ACC112 (cell line): ENCODE results near the gene KLF11.
A peak's percentile ranks its signal among the peaks of the same experiment; 100 is the strongest.

Experiments used
- H2AFZ ChIP-seq: fragments of 200-600 bp; sonication (generic); one replicate; pipeline ENCODE4 v1.6.0; 2017; ENCODE audit warnings: antibody characterized with exemption, low read length; ENCODE audit not compliant: unreplicated experiment
- H3K27ac ChIP-seq: fragments of 200-600 bp; sonication (generic); 2 replicates; pipeline ENCODE4 v1.5.1; 2014; ENCODE audit warnings: low read depth, mild to moderate bottlenecking, antibody characterized with exemption, low read length, moderate library complexity
- H3K27me3 ChIP-seq: fragments of 200-600 bp; sonication (generic); 2 replicates; pipeline ENCODE4 v1.6.1; 2014; ENCODE audit warnings: mild to moderate bottlenecking, antibody characterized with exemption, low read length, moderate library complexity, mixed read lengths; ENCODE audit not compliant: insufficient read depth
- H3K36me3 ChIP-seq: fragments of 200-600 bp; sonication (generic); 2 replicates; pipeline ENCODE4 v1.6.1; 2016; ENCODE audit warnings: mild to moderate bottlenecking, antibody characterized with exemption, low read length, moderate library complexity, mixed read lengths; ENCODE audit not compliant: insufficient read depth
- H3K4me1 ChIP-seq: fragments of 200-600 bp; sonication (generic); one replicate; pipeline ENCODE4 v1.6.1; 2016; ENCODE audit warnings: low read length, mixed read lengths; ENCODE audit not compliant: insufficient read depth, unreplicated experiment, control insufficient read depth
- H3K4me3 ChIP-seq: fragments of 200-600 bp; sonication (generic); 2 replicates; pipeline ENCODE4 v1.5.1; 2014; ENCODE audit warnings: mild to moderate bottlenecking, low read depth, low read length
- H3K79me2 ChIP-seq: fragments of 200-600 bp; sonication (generic); one replicate; pipeline ENCODE4 v1.6.0; 2016; ENCODE audit warnings: low read length; ENCODE audit not compliant: control insufficient read depth, unreplicated experiment, insufficient read depth

KLF11 gene

DNA sequence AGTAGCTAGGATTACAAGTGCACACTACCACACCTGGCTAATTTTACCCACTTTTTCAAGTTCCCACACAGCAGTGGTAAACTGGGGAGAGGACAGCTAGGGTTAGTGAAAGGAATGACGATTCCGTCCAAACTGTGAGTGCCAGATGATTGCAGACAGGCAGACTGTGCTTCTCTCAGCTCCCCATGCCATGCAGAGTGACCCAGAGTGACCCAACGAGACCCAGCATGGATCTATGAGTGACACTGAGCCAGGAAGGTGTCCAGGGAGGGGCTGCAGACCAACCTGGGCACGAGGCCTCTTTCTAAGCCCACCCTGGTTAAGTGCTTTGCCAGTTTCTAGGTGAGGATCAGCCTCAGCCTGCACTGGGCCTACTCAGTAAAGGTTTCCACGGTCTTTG is 7.7 kb upstream of the KLF11 start:
- Histone ChIP-seq H2AFZ (no peak overlapping the region), H3K4me3 (no peak overlapping the region), H3K27ac (no peak overlapping the region), H3K36me3 (no peaks in the 10 kb centered on the region), H3K79me2 (no peaks in the 10 kb centered on the region), H3K27me3 (no peaks in the 10 kb centered on the region), H3K4me1 (peaks cover 28% of the 10 kb centered on the region)

- peak overlapping the region; percentile 60 for H3K27ac ChIP-seq
- H3K27me3 ChIP-seq, result no peaks in the 10 kb centered on the region
- peak overlapping the region; percentile 26 for H2AFZ ChIP-seq
- H3K4me3 ChIP-seq, result peak overlapping the region; percentile 11; the same call in 1 of the 2 replicates
- peaks cover 28% of the 10 kb centered on the region for H3K4me1 ChIP-seq
- H3K36me3 ChIP-seq, result no peaks in the 10 kb centered on the region
- no peaks in the 10 kb centered on the region for H3K79me2 ChIP-seq
Observed at GRCh38 chr2:10036095-10036884, 7.1 kb upstream of the KLF11 start.

DNA sequence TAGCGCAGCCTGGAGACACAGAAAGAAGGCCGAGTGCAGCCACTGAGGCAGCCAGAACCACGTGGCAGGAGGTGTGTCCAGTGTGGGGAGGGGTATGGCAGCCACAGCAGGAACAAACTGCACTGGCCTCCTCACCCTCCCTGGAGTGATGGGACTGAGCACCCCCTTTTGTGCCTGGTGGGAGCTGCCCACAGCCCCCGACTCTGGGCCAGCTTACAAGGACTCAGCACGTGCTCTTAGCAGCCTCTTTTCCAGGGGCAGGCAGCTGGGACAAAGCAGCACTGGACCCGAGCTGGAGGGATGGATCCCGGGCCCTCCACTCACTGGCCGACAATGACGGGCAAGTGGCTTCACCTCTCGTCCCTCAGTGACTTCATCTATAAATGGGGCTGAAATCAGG is 5.2 kb upstream of the KLF11 start:
- Histone ChIP-seq H3K79me2 (no peaks in the 10 kb centered on the region), H3K27ac (no peak overlapping the region), H3K4me3 (no peak overlapping the region), H3K27me3 (no peaks in the 10 kb centered on the region), H3K4me1 (peaks cover 28% of the 10 kb centered on the region), H3K36me3 (no peaks in the 10 kb centered on the region), H2AFZ (no peak overlapping the region)

GRCh38 chr2:10038716-10039115 is 4.6 kb upstream of the KLF11 start:
- H3K27ac ChIP-seq, result no peak overlapping the region
- no peak overlapping the region for H2AFZ ChIP-seq
- no peaks in the 10 kb centered on the region for H3K36me3 ChIP-seq
- H3K79me2 ChIP-seq, result no peaks in the 10 kb centered on the region
- H3K27me3 ChIP-seq, result no peaks in the 10 kb centered on the region
- no peak overlapping the region for H3K4me3 ChIP-seq
- peaks cover 28% of the 10 kb centered on the region for H3K4me1 ChIP-seq

DNA sequence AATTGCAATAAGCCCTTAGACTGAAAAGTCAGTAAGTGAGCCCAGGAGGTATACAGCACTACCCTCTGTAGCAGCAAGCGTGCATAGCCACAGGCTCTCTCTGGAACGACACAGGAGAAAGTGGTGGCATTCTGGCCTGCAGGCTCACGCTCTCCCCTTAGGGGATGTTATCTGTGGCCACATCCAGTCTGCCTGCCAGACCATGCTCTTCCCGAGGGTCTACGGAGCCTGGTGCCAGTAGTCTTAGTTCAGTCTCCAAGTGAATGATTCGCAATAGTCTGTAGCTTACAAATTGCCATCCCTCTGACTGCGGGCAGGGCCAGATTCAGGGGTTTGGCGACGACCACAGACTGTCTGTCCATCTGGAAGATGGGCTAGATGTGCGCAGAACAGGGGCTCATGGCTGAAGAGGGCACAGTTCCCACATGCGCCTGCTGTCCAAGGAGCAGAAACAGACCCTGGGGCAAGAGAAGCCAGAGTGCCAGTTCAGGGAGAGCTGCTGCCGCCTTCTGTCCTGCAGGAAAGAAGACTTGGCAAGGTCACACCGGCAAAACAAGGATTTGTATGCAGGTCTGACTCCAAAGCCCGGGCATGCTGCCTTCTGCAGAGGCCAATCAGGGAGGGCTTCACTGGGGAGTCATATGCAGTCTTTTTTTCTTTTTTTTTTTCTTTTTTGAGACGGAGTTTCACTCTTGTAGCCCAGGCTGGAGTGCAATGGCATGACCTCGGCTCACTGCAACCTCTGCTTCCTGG is 3.5 kb upstream of the KLF11 start:
- no peak overlapping the region for H3K4me3 ChIP-seq
- H3K27ac ChIP-seq, result no peak overlapping the region
- H3K27me3 ChIP-seq, result no peaks in the 10 kb centered on the region
- H3K36me3 ChIP-seq, result no peaks in the 10 kb centered on the region
- H2AFZ ChIP-seq, result no peak overlapping the region
- peaks cover 28% of the 10 kb centered on the region for H3K4me1 ChIP-seq
- H3K79me2 ChIP-seq, result peaks cover 5% of the 10 kb centered on the region

DNA sequence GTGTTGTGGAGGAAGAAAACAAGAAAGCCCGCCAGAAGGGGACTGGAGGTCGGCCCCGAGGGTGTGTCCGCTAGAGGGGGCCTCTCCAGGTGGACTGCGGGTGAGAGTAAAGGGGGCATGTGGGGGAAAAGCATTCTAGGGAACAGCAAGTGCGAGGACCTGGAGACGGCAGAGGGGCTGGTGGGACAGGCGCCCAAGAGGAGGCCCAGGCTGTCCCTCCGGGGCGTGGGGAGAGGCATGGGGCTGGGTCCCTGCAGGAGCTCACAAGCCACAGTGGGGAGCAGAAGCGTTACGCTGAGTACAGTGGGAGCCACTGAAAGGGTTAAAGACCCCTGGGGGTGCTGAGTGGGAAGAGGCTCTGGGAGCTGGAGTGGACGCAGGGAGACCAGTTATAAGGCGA is 1.6 kb upstream of the KLF11 start:
- Histone ChIP-seq H2AFZ (no peak overlapping the region), H3K27me3 (no peaks in the 10 kb centered on the region), H3K36me3 (no peaks in the 10 kb centered on the region), H3K79me2 (peaks cover 13% of the 10 kb centered on the region), H3K4me3 (no peak overlapping the region; the same call in 1 of the 2 replicates), H3K27ac (no peak overlapping the region), H3K4me1 (peaks cover 18% of the 10 kb centered on the region)

- Histone ChIP-seq H3K79me2 (peaks cover 13% of the 10 kb centered on the region), H3K36me3 (no peaks in the 10 kb centered on the region), H2AFZ (peak overlapping the region; percentile 79), H3K27ac (peak overlapping the region; percentile 79), H3K27me3 (no peaks in the 10 kb centered on the region), H3K4me1 (peaks cover 10% of the 10 kb centered on the region), H3K4me3 (peak overlapping the region; percentile 76)
Observed at GRCh38 chr2:10042301-10043161, 819 bp upstream of the KLF11 start.

DNA sequence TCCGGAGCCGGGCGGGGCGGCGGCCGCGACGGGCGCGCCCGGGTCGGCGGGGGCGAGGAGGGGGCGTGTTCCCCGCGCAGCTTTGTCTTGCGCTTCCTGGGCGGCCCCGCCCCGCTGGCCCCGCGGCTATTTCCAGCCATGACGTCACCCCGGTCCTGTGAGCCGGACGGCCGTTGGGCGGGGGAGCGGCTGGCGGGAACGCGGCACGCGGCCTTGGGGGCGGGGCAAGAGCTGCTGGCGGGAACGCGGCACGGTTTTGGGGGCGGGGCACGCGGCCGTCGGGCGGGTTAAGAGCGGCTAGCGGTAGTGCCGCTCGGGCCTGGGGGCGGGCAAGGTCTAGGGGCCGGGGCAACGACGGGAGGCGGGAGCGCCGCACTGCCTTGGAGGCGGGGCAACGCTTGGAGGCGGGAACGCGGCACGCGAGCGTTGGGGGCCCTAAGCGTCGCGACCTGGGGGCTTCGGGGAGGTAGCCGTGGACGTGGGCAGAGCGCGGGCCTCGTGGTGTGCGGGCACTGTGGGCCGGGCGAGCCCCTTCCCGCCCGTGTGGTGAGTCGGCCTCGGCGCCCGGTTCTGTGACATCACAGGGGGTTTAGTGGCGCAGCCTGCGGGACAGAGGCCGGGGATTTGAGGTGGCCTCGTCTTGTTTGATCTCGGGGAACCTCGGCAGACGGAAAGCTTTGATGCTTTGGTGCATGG is 704 bp downstream of the KLF11 start:
- Histone ChIP-seq H2AFZ (no peak overlapping the region), H3K4me1 (no peaks in the 10 kb centered on the region), H3K27me3 (no peaks in the 10 kb centered on the region), H3K36me3 (peaks cover 4% of the 10 kb centered on the region; the same call in 1 of the 2 replicates), H3K79me2 (peaks cover 16% of the 10 kb centered on the region), H3K27ac (peak overlapping the region; percentile 90; the same call in 1 of the 2 replicates), H3K4me3 (peak overlapping the region; percentile 91)

DNA sequence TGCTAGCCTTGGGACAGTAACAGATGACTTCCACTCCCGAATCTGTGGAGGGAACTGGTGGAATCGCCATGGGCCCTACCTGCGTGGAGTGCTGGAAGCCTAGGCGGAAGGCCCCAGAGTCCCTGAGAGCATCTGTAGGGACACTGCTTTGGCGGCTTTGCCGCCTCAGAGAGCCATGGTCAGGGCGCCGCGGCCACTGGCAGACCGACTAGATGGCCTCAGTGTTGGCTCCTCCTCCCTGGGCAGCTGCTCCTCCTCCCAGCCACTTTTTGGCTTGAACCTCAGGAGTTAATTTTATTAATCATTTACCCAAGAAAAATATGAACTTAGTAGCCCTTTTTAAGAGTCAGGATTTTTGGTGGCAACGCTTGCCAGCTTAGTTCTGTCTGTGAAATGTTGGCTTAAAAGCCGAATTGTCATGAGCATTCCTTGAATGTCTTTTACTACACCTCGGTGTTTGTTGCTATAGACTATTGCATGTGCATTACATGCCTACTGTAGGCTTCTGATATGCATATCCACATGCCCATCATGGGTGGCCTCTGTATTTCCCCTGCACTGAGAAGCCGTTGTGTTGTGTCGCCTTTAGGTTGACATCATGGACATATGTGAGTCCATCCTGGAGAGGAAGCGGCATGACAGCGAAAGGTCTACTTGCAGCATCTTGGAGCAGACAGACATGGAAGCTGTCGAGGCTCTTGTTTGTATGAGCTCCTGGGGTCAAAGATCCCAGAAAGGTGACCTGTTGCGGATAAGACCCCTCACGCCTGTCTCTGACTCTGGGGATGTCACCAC is 2.4 kb downstream of the KLF11 start:
- Histone ChIP-seq H3K4me3 (no peak overlapping the region; the same call in 1 of the 2 replicates), H3K27me3 (no peaks in the 10 kb centered on the region), H3K4me1 (no peaks in the 10 kb centered on the region), H3K27ac (no peak overlapping the region), H3K79me2 (peaks cover 16% of the 10 kb centered on the region), H3K36me3 (peaks cover 6% of the 10 kb centered on the region; the same call in 1 of the 2 replicates), H2AFZ (no peak overlapping the region)
